GM12801 (cell line): ENCODE data around the gene GABBR2.

Source experiments
- TF ChIP-seq, protein P1 (sequence below): IDR thresholded peaks from one replicate; pipeline ENCODE4 v1.5.1; 2011; ENCODE audit warnings: control low read depth; ENCODE audit not compliant: insufficient read length; ENCODE audit errors: extremely low read depth

Gene GABBR2

GRCh38 chr9:98690686-98691085, 18.0 kb downstream of the GABBR2 start:
- TF ChIP-seq, protein P1, sequence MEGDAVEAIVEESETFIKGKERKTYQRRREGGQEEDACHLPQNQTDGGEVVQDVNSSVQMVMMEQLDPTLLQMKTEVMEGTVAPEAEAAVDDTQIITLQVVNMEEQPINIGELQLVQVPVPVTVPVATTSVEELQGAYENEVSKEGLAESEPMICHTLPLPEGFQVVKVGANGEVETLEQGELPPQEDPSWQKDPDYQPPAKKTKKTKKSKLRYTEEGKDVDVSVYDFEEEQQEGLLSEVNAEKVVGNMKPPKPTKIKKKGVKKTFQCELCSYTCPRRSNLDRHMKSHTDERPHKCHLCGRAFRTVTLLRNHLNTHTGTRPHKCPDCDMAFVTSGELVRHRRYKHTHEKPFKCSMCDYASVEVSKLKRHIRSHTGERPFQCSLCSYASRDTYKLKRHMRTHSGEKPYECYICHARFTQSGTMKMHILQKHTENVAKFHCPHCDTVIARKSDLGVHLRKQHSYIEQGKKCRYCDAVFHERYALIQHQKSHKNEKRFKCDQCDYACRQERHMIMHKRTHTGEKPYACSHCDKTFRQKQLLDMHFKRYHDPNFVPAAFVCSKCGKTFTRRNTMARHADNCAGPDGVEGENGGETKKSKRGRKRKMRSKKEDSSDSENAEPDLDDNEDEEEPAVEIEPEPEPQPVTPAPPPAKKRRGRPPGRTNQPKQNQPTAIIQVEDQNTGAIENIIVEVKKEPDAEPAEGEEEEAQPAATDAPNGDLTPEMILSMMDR: no peak

- TF ChIP-seq, protein P1: no peak
Observed at GRCh38 chr9:98688710-98689495, 19.8 kb downstream of the GABBR2 start.

GRCh38 chr9:98687911-98688310, 20.8 kb downstream of the GABBR2 start:
- TF ChIP-seq, protein P1: no peak

- TF ChIP-seq, protein P1: no peak
Observed at GRCh38 chr9:98686961-98687855, 21.5 kb downstream of the GABBR2 start.

GRCh38 chr9:98678244-98678842, 30.4 kb downstream of the GABBR2 start:
- TF ChIP-seq, protein P1: no peak

- TF ChIP-seq, protein P1: no peak
Observed at GRCh38 chr9:98673681-98674080, 35.1 kb downstream of the GABBR2 start.
